Stomach (tissue), 4 donors: Measurements from ENCODE around the gene EMC1.

ENCODE experiments used
- CTCF ChIP-seq, 7 experiments: fragments of 450-650 bp in 4 of 7; fragments of 200-600 bp in 3 of 7; sonication (generic) in 3 of 7; IDR thresholded peaks; one replicate each; pipeline ENCODE4 v1.5.1; 2016 to 2019; ENCODE audit warnings: antibody characterized with exemption in 7 of 7, control low read depth in 2 of 7, mild to moderate bottlenecking in 1 of 7
- EP300 ChIP-seq: sonication (generic); formaldehyde crosslinking; IDR thresholded peaks from one replicate; pipeline ENCODE4 v1.6.1; 2017; ENCODE audit warnings: antibody characterized with exemption
- POLR2A ChIP-seq, 4 donors: fragments of 450-650 bp; IDR thresholded peaks; one replicate each; pipeline ENCODE4 v1.6.1; 2016; ENCODE audit warnings: antibody characterized with exemption in 4 of 4, control low read depth in 2 of 4, mild to moderate bottlenecking in 1 of 4, moderate library complexity in 1 of 4

- TF ChIP-seq CTCF (IDR thresholded peaks at IDR 0.05) (no peak), POLR2A (IDR thresholded peaks at IDR 0.05) (no peak), EP300 (no peak)
Observed at GRCh38 chr1:19287436-19288185, 36.3 kb upstream of the EMC1 start.
